ENCODE measurements around the gene EXOC6B.

EXOC6B gene

DNA sequence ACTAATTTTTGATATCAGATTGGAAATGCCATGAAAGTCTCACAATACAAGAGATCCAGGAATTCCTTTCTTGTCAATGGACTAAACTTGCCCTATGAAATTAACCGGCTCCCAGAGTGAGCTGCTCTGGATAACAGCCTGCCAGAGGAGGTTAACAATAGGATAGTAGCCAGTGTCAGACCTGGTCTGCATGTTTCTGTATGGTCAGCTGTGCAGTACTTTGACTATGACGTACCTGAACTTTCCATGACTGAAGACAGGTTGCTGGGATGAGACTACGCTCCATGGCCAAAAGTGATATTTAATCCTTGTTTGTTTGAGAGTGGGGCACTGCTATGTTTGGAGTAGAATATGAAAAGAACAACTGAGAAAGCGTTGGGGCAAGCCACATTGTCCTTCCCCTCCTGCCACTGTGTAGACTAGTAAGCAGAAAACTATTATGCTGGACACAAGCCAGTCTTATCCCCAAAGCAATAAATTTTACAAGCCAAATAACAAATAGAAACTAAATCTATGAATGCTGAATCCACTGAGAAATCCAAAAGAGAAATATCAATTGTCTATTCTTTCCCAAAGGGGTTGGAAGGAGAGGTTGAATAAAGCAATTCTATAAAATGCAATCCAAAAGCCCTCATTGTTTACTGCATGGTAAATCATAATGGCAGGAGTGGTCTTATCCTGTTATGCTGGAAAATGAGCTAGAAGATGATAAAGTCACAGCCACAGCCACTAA lies 562.6 kb downstream of the EXOC6B start:
- ChIA-PET POLR2A (no interaction called here), CTCF (no interaction called here)
- H3K4me1 ChIP-seq (ENCODE audit: control insufficient read depth, insufficient read depth, low read length), result peaks cover 14% of the 10 kb centered on the region; the same call in 1 of the 2 replicates
- no peak overlapping the region for H3K4me3 ChIP-seq (ENCODE audit: low read depth, low read length)
- TF ChIP-seq SCRT2 (tag by site-specific recombination; IDR thresholded peaks at IDR 0.05), result no peak
- TF ChIP-seq ZNF792 (tag by site-specific recombination; IDR thresholded peaks at IDR 0.05), result no peak
- TF ChIP-seq ZNF677 (tag by site-specific recombination; IDR thresholded peaks at IDR 0.05), result no peak
- TF ChIP-seq ZNF529 (tag by site-specific recombination; IDR thresholded peaks at IDR 0.05; ENCODE audit: insufficient replicate concordance), result no peak
- TF ChIP-seq, protein P1, sequence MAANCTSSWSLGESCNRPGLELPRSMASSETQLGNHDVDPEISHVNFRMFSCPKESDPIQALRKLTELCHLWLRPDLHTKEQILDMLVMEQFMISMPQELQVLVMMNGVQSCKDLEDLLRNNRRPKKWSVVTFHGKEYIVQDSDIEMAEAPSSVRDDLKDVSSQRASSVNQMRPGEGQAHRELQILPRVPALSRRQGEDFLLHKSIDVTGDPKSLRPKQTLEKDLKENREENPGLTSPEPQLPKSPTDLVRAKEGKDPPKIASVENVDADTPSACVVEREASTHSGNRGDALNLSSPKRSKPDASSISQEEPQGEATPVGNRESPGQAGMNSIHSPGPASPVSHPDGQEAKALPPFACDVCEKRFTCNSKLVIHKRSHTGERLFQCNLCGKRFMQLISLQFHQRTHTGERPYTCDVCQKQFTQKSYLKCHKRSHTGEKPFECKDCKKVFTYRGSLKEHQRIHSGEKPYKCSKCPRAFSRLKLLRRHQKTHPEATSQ (tag by site-specific recombination; IDR thresholded peaks at IDR 0.05), result no peak
- TF ChIP-seq, protein P2, sequence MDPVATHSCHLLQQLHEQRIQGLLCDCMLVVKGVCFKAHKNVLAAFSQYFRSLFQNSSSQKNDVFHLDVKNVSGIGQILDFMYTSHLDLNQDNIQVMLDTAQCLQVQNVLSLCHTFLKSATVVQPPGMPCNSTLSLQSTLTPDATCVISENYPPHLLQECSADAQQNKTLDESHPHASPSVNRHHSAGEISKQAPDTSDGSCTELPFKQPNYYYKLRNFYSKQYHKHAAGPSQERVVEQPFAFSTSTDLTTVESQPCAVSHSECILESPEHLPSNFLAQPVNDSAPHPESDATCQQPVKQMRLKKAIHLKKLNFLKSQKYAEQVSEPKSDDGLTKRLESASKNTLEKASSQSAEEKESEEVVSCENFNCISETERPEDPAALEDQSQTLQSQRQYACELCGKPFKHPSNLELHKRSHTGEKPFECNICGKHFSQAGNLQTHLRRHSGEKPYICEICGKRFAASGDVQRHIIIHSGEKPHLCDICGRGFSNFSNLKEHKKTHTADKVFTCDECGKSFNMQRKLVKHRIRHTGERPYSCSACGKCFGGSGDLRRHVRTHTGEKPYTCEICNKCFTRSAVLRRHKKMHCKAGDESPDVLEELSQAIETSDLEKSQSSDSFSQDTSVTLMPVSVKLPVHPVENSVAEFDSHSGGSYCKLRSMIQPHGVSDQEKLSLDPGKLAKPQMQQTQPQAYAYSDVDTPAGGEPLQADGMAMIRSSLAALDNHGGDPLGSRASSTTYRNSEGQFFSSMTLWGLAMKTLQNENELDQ (tag by site-specific recombination; IDR thresholded peaks at IDR 0.05; ENCODE audit: low read depth), result no peak
- TF ChIP-seq, protein P3, sequence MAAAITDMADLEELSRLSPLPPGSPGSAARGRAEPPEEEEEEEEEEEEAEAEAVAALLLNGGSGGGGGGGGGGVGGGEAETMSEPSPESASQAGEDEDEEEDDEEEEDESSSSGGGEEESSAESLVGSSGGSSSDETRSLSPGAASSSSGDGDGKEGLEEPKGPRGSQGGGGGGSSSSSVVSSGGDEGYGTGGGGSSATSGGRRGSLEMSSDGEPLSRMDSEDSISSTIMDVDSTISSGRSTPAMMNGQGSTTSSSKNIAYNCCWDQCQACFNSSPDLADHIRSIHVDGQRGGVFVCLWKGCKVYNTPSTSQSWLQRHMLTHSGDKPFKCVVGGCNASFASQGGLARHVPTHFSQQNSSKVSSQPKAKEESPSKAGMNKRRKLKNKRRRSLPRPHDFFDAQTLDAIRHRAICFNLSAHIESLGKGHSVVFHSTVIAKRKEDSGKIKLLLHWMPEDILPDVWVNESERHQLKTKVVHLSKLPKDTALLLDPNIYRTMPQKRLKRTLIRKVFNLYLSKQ (tag by site-specific recombination; IDR thresholded peaks at IDR 0.05; ENCODE audit: borderline replicate concordance), result no peak
- TF ChIP-seq, protein P4, sequence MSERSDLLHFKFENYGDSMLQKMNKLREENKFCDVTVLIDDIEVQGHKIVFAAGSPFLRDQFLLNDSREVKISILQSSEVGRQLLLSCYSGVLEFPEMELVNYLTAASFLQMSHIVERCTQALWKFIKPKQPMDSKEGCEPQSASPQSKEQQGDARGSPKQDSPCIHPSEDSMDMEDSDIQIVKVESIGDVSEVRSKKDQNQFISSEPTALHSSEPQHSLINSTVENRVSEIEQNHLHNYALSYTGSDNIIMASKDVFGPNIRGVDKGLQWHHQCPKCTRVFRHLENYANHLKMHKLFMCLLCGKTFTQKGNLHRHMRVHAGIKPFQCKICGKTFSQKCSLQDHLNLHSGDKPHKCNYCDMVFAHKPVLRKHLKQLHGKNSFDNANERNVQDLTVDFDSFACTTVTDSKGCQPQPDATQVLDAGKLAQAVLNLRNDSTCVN (tag by site-specific recombination; optimal IDR thresholded peaks at IDR 0.05), result no peak
- peak; percentile 39; the same call in 1 of the 2 replicates for TF ChIP-seq FEZF1 (tag by site-specific recombination; IDR thresholded peaks at IDR 0.05)
- no peak for TF ChIP-seq ZNF621 (tag by site-specific recombination; IDR thresholded peaks at IDR 0.05)
- no peak for TF ChIP-seq HOXA7 (CRISPR knock-in tag; IDR thresholded peaks at IDR 0.05; ENCODE audit: borderline replicate concordance)
- TF ChIP-seq, protein P5, sequence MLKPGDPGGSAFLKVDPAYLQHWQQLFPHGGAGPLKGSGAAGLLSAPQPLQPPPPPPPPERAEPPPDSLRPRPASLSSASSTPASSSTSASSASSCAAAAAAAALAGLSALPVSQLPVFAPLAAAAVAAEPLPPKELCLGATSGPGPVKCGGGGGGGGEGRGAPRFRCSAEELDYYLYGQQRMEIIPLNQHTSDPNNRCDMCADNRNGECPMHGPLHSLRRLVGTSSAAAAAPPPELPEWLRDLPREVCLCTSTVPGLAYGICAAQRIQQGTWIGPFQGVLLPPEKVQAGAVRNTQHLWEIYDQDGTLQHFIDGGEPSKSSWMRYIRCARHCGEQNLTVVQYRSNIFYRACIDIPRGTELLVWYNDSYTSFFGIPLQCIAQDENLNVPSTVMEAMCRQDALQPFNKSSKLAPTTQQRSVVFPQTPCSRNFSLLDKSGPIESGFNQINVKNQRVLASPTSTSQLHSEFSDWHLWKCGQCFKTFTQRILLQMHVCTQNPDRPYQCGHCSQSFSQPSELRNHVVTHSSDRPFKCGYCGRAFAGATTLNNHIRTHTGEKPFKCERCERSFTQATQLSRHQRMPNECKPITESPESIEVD (tag by site-specific recombination; IDR thresholded peaks at IDR 0.05), result peak; percentile 31; the same call in 1 of the 2 replicates
- no peak overlapping the region for H3K27ac ChIP-seq (ENCODE audit: extremely low read depth, low read depth, low read length)
- no peaks in the 10 kb centered on the region for H3K9me3 ChIP-seq (ENCODE audit: control insufficient read depth, insufficient read depth, low read depth, low read length)
- H3K36me3 ChIP-seq (ENCODE audit: control insufficient read depth in 2 of 2, insufficient read depth in 1 of 2, low read length in 2 of 2), result no peaks in the 10 kb centered on the region

DNA sequence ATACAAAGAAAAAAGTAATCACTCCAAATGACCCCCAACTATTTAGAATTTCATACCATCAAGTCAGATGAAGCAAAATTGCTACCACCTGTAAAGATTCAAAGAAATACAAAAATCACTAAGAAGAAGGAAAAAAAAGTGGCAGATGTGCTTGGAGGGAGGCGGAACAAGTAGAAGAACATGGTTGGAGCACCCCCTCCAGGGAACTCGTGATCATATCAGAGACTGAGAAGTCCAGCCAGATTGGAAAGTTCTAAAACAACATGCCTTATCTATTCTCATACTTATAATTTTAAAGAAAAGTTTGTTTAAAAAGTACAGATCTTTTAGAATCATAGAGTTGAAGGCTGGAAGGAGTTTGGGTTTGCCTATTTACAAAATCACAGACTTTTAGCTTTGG lies 564.8 kb downstream of the EXOC6B start:
- CTCF ChIA-PET, result interaction anchor here (1.3 kb wide), 1 partner anchor 15 kb away, joined by 3 read pairs; no protein-coding TSS in a partner anchor
- TF ChIP-seq ZNF175 (tag by site-specific recombination; IDR thresholded peaks at IDR 0.05) (no peak), ZXDB (tag by site-specific recombination; IDR thresholded peaks at IDR 0.05) (no peak), ZFP3 (tag by site-specific recombination; IDR thresholded peaks at IDR 0.05; ENCODE audit: low read depth) (no peak)
- TF ChIP-seq, protein P6, sequence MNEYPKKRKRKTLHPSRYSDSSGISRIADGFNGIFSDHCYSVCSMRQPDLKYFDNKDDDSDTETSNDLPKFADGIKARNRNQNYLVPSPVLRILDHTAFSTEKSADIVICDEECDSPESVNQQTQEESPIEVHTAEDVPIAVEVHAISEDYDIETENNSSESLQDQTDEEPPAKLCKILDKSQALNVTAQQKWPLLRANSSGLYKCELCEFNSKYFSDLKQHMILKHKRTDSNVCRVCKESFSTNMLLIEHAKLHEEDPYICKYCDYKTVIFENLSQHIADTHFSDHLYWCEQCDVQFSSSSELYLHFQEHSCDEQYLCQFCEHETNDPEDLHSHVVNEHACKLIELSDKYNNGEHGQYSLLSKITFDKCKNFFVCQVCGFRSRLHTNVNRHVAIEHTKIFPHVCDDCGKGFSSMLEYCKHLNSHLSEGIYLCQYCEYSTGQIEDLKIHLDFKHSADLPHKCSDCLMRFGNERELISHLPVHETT (tag by site-specific recombination; IDR thresholded peaks at IDR 0.05), result no peak
- TF ChIP-seq, protein P7, sequence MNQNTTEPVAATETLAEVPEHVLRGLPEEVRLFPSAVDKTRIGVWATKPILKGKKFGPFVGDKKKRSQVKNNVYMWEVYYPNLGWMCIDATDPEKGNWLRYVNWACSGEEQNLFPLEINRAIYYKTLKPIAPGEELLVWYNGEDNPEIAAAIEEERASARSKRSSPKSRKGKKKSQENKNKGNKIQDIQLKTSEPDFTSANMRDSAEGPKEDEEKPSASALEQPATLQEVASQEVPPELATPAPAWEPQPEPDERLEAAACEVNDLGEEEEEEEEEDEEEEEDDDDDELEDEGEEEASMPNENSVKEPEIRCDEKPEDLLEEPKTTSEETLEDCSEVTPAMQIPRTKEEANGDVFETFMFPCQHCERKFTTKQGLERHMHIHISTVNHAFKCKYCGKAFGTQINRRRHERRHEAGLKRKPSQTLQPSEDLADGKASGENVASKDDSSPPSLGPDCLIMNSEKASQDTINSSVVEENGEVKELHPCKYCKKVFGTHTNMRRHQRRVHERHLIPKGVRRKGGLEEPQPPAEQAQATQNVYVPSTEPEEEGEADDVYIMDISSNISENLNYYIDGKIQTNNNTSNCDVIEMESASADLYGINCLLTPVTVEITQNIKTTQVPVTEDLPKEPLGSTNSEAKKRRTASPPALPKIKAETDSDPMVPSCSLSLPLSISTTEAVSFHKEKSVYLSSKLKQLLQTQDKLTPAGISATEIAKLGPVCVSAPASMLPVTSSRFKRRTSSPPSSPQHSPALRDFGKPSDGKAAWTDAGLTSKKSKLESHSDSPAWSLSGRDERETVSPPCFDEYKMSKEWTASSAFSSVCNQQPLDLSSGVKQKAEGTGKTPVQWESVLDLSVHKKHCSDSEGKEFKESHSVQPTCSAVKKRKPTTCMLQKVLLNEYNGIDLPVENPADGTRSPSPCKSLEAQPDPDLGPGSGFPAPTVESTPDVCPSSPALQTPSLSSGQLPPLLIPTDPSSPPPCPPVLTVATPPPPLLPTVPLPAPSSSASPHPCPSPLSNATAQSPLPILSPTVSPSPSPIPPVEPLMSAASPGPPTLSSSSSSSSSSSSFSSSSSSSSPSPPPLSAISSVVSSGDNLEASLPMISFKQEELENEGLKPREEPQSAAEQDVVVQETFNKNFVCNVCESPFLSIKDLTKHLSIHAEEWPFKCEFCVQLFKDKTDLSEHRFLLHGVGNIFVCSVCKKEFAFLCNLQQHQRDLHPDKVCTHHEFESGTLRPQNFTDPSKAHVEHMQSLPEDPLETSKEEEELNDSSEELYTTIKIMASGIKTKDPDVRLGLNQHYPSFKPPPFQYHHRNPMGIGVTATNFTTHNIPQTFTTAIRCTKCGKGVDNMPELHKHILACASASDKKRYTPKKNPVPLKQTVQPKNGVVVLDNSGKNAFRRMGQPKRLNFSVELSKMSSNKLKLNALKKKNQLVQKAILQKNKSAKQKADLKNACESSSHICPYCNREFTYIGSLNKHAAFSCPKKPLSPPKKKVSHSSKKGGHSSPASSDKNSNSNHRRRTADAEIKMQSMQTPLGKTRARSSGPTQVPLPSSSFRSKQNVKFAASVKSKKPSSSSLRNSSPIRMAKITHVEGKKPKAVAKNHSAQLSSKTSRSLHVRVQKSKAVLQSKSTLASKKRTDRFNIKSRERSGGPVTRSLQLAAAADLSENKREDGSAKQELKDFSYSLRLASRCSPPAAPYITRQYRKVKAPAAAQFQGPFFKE (tag by site-specific recombination; IDR thresholded peaks at IDR 0.05; ENCODE audit: borderline replicate concordance), result no peak

More for the DNA sequence above, 564.8 kb downstream of the EXOC6B start:
- POLR2A ChIA-PET, result no interaction called here
- no peak overlapping the region for H3K4me3 ChIP-seq (ENCODE audit: low read depth, low read length)
- no peaks in the 10 kb centered on the region for H3K36me3 ChIP-seq (ENCODE audit: control insufficient read depth in 2 of 2, insufficient read depth in 1 of 2, low read length in 2 of 2)
- no peak overlapping the region for H3K27ac ChIP-seq (ENCODE audit: extremely low read depth, low read depth, low read length)
- peaks cover 21% of the 10 kb centered on the region; the same call in 1 of the 2 replicates for H3K4me1 ChIP-seq (ENCODE audit: control insufficient read depth, insufficient read depth, low read length)
- no peaks in the 10 kb centered on the region for H3K9me3 ChIP-seq (ENCODE audit: control insufficient read depth, insufficient read depth, low read depth, low read length)
